Keratinocyte (primary cell): ENCODE measurements around the gene FLT3.

Experiments
- EZH2 ChIP-seq: IDR thresholded peaks from one replicate; pipeline ENCODE4 v1.6.1; 2012; ENCODE audit warnings: inconsistent platforms, mild to moderate bottlenecking, low read length, moderate library complexity
- TF ChIP-seq, protein P1 (sequence below), 3 experiments: IDR thresholded peaks in 1 of 3; conservative IDR thresholded peaks in 1 of 3; optimal IDR thresholded peaks in 1 of 3; 2 replicates in 2 of 3; 3 replicates in 1 of 3; pipeline versions ENCODE3 to v1.5.1; 2011; ENCODE audit warnings: low read length in 3 of 3, mild to moderate bottlenecking in 3 of 3, moderate library complexity in 2 of 3, control low read depth in 1 of 3, inconsistent platforms in 1 of 3; ENCODE audit not compliant: insufficient read depth in 2 of 3; ENCODE audit errors: extremely low read depth in 1 of 3

DNA sequence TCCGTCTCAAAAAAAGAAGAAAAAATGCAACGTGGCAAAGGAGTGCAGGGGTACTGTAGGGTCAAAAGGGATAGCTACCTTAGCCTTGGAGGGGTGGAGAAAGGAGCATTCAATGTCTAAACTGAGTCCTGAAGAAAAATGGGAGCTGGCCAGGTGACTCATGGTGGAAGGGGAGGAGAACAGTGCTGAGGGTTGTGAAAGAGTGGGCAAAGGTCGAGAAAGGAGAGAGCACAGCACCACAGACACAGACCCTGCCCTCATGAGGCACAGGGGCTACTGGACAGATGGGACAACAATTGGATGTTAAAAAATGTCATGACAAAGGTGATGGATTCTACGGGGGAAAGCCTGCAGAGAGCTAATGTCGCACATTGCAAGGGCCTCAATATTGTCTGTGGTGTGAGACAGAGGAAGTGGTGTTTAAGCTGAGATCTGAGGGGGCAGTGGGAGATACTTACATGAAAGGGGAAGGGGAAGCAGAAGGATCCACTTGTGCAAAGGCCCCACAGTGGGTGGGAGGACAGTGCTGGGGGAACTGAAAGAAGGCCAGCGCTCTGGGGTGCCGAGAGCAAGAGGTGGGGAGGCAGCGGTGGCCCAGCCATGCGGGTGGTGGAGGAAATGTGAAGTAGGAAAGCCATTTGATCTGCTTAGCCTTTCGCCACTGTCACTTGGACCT lies 69.0 kb downstream of the FLT3 start:
- TF ChIP-seq EZH2, result no peak
- TF ChIP-seq, protein P1, sequence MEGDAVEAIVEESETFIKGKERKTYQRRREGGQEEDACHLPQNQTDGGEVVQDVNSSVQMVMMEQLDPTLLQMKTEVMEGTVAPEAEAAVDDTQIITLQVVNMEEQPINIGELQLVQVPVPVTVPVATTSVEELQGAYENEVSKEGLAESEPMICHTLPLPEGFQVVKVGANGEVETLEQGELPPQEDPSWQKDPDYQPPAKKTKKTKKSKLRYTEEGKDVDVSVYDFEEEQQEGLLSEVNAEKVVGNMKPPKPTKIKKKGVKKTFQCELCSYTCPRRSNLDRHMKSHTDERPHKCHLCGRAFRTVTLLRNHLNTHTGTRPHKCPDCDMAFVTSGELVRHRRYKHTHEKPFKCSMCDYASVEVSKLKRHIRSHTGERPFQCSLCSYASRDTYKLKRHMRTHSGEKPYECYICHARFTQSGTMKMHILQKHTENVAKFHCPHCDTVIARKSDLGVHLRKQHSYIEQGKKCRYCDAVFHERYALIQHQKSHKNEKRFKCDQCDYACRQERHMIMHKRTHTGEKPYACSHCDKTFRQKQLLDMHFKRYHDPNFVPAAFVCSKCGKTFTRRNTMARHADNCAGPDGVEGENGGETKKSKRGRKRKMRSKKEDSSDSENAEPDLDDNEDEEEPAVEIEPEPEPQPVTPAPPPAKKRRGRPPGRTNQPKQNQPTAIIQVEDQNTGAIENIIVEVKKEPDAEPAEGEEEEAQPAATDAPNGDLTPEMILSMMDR (optimal IDR thresholded peaks at IDR 0.05 in 1 of 3, IDR thresholded peaks at IDR 0.05 in 1 of 3, conservative IDR thresholded peaks at IDR 0.05 in 1 of 3; ENCODE audit: extremely low read depth in 1 of 3, insufficient read depth in 2 of 3, low read length in 3 of 3), result no peak
